Measurements from ENCODE around the gene ADPRHL1.
A peak's percentile ranks its signal among the peaks of the same experiment; 100 is the strongest.

The ADPRHL1 gene

DNA sequence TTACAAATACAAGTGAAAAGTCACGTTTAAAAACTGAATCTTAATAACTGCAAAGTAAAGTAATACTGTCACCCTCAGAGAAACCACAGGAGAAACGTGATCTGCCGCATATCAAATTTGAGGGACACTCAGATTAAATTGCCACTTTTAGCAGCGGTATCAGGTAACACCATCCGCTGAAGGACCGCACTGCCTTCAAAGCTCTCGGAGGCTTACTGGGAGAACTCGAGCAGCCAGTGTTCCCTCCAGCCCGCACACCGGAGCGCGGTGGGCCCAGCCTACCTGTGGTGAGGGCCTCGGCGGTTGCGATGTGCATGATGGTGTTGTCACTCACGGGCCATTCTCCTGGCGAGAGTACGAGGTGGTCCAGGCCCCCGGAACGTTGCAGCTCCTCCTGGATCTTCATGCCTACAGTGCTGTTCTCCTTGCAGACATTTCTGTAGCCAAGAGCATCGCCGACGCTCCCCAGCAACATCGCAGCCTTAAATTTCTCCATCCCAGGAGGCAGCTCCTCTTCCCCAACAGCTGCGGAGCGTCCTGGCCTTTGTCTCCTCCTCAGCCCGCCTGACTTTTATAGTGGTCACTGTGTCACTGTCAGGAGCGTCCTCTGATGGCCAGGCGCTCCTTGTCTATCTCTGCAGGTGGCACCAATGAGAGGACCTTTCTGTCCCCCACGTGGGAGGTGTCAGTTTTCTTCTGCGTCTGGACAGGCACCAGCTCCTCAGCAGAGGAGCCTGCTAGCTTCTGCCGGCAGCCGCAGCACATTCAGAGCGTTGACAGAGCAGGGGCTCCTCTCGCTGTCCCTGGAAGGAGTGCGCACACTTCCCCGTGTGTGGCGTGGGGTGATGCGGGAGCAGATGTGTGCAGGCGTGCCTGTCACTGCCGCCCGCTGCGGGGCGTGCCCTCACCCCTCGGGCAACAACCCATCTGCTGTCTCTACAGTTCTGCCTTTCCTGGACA lies at the start of gene ADPRHL1:
TSS of gene ADPRHL1 (minus strand) at position 547 of the 960 bp plus-strand sequence. CDS start at position 496, 51 bp downstream.
- no peak for DNase-seq

GRCh38 chr13:113502686-113503085 lies 49.4 kb upstream of the ADPRHL1 start:
- no peak for DNase-seq

DNA sequence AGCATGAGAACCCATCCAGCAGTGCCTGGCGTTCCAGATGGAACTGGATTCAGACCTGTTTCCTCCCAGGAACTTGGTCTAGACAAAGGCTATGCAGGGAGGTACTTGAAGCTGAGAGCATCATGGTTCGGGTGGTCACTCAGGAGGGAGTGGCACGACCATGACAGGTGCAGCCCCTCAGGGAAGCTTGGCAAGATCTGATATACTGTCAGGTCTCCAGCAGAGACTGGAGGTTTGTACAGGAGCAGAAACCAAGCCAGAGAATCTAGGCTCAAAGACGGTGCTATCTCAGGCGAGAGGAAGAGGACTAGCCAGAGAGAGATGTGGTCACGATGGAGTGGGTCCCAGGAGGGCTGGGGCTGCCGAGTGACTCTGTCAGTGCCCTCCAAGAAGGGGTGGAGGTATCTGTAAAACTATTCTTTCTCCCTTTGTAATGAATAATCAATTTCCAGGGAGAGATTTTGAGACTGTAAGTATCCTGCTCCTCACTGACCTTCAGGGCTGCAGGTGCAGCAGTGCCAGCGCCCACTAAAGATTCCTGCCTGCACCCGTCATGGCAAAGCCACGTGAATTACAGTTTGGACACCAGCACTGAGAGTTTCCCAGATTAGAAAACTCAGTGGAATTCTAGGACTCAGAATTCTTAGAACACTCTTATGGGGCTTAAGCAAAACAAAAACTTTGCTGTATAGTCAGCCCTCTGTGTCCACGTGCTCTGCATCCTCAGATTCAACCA lies 47.4 kb upstream of the ADPRHL1 start:
- no peak for DNase-seq

DNA sequence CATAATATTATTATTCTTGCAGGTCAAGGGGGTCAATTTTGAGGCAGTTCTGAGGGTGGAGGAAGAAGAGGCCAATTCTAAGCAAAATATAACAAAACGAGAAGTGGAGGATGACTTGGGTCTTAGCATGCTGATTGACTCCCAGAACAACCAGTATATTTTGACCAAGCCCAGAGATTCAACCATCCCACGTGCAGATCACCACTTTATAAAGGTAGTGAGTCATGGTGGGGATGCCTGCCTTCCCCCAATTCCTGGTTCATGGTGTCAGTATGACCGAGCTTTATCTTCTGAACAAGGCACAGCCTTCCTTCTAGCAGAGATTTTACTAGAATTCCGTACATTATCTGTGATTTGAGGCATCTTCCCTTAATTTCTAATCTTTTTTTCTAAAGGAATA lies 46.6 kb upstream of the ADPRHL1 start:
- DNase-seq, result no peak

- DNase-seq, result no peak
Measured at GRCh38 chr13:113498905-113499304, 45.6 kb upstream of the ADPRHL1 start.

GRCh38 chr13:113497217-113497616 lies 43.9 kb upstream of the ADPRHL1 start:
- no peak for DNase-seq

- DNase-seq, result no peak
Measured at GRCh38 chr13:113495494-113496210, 42.4 kb upstream of the ADPRHL1 start.

- DNase-seq, result peak; percentile 85
Measured at GRCh38 chr13:113493315-113493951, 40.1 kb upstream of the ADPRHL1 start.

DNA sequence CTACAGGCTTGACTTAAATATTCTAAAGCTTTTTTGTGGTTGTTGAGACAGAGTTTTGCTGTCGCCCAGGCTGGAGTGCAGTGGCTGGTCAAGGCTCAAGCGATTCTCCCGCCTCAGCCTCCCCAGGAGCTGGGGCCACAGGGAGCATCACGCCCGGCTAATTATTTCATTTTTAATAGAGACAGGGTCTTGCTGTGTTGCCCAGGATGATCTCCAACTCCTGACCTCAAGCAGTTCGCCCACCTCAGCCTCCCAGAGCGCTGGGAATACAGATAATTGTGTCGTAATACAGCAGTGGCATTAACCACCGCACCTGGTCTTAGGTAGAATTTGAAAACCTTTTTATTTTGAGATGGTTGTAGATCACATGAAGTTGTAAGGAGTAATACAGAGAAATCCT lies 38.7 kb upstream of the ADPRHL1 start:
- no peak for DNase-seq

GRCh38 chr13:113491418-113491883 lies 38.2 kb upstream of the ADPRHL1 start:
- peak; percentile 49 for DNase-seq

DNA sequence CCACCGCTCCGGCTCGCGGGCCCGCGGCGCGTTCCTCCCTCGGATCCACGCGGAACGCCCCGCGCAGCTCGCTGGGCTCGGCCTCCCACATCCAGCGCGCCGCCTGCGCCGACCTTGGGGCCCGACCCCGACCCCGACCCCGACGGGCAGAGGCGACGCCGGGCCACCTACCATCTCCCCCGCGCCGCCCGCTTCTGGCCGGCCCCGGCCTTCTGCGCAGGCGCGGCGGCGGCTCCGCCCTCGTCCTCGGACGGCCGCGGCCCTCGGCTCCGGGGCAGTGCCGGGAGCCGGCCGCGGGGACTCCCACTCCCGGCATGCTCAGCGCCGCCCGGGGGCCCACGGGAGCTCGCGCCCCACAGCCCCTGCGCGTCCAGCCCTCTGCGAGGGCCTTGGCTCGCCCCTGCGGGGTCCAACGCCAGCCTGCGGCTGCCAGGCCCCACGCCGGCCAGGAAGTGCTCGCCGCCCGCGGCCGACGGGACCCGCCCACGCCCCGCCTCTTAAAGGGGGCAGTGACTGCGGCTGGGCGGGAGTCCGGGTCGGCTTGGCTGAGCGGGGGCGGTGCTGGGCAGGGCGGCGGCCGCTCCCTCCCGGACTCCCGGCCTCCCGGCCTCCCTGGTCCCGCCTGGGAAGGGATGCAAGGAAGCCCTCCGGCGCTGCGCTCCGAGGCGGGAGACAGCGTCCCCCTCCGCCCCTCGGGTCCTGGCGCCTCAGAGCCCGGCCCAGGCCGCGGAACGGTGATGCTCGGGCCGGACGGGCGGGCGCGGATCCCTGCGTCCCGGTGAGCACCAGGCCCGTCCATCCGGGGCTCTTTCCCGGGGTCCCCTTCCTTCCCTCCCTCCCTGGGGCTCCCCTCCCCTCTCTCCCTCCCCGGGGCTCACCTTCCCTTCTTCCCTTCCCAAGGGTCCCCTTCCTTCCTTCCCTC lies 37.5 kb upstream of the ADPRHL1 start, which contains the start of gene DCUN1D2:
TSS of gene DCUN1D2 (minus strand) at position 216 of the 922 bp plus-strand sequence. CDS start at position 174, 42 bp downstream.
- peak; percentile 91 for DNase-seq

- DNase-seq, result peak; percentile 27
Measured at GRCh38 chr13:113489549-113490495, 36.5 kb upstream of the ADPRHL1 start.

- no peak for DNase-seq
Measured at GRCh38 chr13:113489171-113489548, 35.9 kb upstream of the ADPRHL1 start.

GRCh38 chr13:113488283-113488682 lies 35.0 kb upstream of the ADPRHL1 start:
- DNase-seq, result peak; percentile 19

GRCh38 chr13:113486698-113487097 lies 33.4 kb upstream of the ADPRHL1 start:
- no peak for DNase-seq

DNA sequence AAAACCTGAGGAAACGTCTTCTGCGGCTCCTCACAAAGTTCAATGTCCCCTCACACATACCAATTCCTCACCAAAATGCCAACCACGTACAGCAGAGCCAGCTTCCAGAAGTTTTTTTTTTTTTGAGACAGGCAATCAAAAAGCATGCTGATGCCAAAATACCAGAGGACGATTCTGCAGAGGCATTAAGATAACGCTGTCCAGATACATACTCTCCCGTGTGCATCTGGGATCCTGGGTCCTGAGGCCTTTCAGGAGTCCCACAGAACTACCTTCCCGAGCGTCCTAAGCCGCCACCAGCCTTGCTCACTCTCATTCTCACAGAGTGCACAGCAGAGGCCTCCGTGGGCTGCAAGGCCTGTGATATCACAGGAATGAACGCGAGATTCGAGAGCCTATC lies 32.3 kb upstream of the ADPRHL1 start:
- no peak for DNase-seq

GRCh38 chr13:113483504-113484293 lies 30.4 kb upstream of the ADPRHL1 start:
- DNase-seq, result no peak

GRCh38 chr13:113483081-113483480 lies 29.8 kb upstream of the ADPRHL1 start:
- no peak for DNase-seq

DNA sequence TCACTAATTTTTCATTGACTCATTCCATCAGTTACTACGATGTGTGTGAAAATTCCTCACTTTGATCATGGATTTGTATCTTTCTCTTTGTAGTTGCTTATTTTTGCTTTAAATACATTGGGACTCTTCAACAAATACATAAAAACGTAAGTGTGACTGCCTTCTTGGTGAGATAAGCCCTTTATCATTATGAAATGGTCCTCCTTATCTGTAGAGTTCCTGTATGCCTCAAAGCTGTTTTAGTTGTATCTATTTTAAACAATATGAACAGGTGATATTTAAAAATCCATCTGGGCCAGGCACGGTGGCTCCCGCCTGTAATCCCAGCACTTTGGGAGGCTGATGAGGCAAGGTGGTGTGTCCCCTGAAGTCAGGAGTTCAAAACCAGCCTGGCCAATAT lies 25.9 kb upstream of the ADPRHL1 start:
- no peak for DNase-seq

Data from inflammatory macrophage treated with lipopolysaccharide for 4 hours (primary cell).